Subcutaneous abdominal adipose tissue (tissue), 5 donors: ENCODE results near the gene EFCAB9.
A peak's percentile ranks its signal among the peaks of the same experiment; 100 is the strongest.
"Not testable (repeated sequence)": the region's sequence is repeated elsewhere in the genome, so short reads cannot be mapped to it uniquely, and the experiment has no call there.

Experiments used
- H3K27ac ChIP-seq: one replicate; pipeline ENCODE4 v1.7.0; 2013; ENCODE audit warnings: low read depth, mild to moderate bottlenecking, inconsistent platforms, low read length, moderate library complexity
- H3K27me3 ChIP-seq, 5 donors: one replicate each; pipeline ENCODE4 v1.7.0; 2013; ENCODE audit warnings: low read length in 5 of 5, inconsistent platforms in 1 of 5; ENCODE audit not compliant: control insufficient read depth in 5 of 5, insufficient read depth in 4 of 5
- H3K36me3 ChIP-seq, 5 donors: one replicate each; pipeline ENCODE4 v1.7.0; 2013; ENCODE audit warnings: low read length in 5 of 5; ENCODE audit not compliant: control insufficient read depth in 5 of 5, insufficient read depth in 5 of 5
- H3K4me1 ChIP-seq, 5 donors: one replicate each; pipeline ENCODE4 v1.7.0; 2013; ENCODE audit warnings: low read length in 5 of 5, mild to moderate bottlenecking in 3 of 5, moderate library complexity in 1 of 5; ENCODE audit not compliant: control insufficient read depth in 5 of 5, insufficient read depth in 5 of 5
- H3K4me3 ChIP-seq, 5 donors: one replicate each; pipeline ENCODE4 v1.7.0; 2013; ENCODE audit warnings: low read length in 5 of 5, low read depth in 1 of 5
- H3K9ac ChIP-seq, 5 donors: one replicate each; pipeline ENCODE4 v1.7.0; 2013; ENCODE audit warnings: low read length in 5 of 5, mild to moderate bottlenecking in 4 of 5, moderate library complexity in 3 of 5
- H3K9me3 ChIP-seq, 5 donors: one replicate each; pipeline ENCODE4 v1.7.0; 2013; ENCODE audit warnings: low read length in 5 of 5; ENCODE audit not compliant: control insufficient read depth in 5 of 5
- donor health status: healthy.
- donor health status: healthy.
- donor health status: healthy.
- donor health status: healthy.
- donor health status: healthy.

The EFCAB9 gene

GRCh38 chr5:172200476-172200875 lies 6.5 kb downstream of the EFCAB9 start:
- Histone ChIP-seq H3K27ac (no peak overlapping the region), H3K36me3 (no peaks in the 10 kb centered on the region), H3K27me3 (peaks cover 0 to 2% (median 0%) of the 10 kb centered on the region in 5 donors), H3K4me1 (no peaks in the 10 kb centered on the region), H3K9me3 (no peaks in the 10 kb centered on the region), H3K9ac (peak overlapping the region in 1 of 5 donors; percentile 30), H3K4me3 (no peak overlapping the region)

DNA sequence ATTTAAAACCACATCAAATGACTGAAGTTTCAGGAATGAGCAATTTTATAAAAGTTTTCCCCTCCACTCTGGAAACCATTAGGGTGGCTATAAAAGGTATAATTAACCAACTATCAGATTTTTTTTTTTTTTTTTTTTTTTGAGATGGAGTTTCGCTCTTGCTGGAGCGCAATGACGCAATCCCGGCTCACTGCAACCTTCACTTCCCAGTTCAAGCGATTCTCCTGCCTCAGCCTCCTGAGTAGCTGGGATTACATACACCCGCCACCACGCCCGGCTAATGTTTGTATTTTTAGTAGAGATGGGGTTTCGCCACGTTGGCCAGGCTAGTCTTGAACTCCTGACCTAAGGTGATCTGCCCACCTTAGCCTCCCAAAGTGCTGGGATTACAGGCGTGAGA lies 12.0 kb downstream of the EFCAB9 start:
- H3K4me1 ChIP-seq, H3K9ac ChIP-seq, H3K27me3 ChIP-seq: not testable (repeated sequence)

DNA sequence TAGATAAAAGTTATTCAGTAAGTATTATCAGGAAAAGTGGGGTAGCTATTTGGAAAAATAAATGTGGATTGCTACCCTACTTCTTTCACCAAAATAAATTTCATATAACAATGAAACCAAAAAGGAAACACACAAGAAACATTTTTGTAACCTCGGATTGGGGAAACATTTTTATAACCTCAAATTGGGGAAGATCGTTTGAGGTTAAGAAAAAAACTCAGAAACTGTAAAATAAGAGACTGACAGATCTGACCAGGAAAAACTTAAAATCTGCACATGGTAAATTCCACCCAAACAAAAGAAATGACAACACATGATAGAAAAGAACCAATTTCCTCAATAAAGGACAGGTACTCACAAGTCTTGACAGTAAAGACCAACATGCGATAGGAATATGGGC lies 13.5 kb downstream of the EFCAB9 start:
- Histone ChIP-seq H3K36me3 (peaks cover 13 to 21% (median 19%) of the 10 kb centered on the region in 5 donors), H3K9me3 (no peaks in the 10 kb centered on the region), H3K9ac (no peak overlapping the region), H3K4me1 (peaks cover 0 to 2% (median 0%) of the 10 kb centered on the region in 5 donors), H3K4me3 (no peak overlapping the region), H3K27me3 (no peaks in the 10 kb centered on the region), H3K27ac (no peak overlapping the region)

More for the DNA sequence above, 12.0 kb downstream of the EFCAB9 start:
- H3K9me3 ChIP-seq, H3K27ac ChIP-seq, H3K36me3 ChIP-seq, H3K4me3 ChIP-seq: not testable (repeated sequence)

GRCh38 chr5:172209714-172210113 lies 15.7 kb downstream of the EFCAB9 start:
- Histone ChIP-seq H3K36me3 (peaks cover 13 to 21% (median 19%) of the 10 kb centered on the region in 5 donors), H3K9ac (no peak overlapping the region), H3K4me1 (peaks cover 0 to 2% (median 0%) of the 10 kb centered on the region in 5 donors), H3K9me3 (no peaks in the 10 kb centered on the region), H3K27me3 (no peaks in the 10 kb centered on the region), H3K27ac (no peak overlapping the region), H3K4me3 (no peak overlapping the region)

DNA sequence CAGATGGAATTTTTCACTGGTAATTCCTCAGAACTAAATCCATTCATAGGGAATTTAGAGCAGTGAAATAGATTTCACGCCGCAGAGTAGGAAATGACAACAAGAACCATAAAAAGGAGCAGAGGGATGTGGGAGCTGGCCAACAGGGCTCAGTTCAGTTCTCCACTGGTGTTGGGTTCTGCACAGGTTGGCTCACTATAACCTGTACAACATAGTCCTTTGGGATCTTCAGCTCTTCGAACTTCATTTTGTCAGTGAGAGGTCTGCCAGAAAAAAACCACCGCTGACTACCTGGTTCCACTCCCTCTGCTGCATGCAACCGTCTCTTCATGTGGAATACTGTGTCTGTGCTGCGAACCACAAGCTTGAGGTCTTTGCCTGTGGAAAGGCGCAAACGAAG lies 17.7 kb downstream of the EFCAB9 start:
- H3K9me3 ChIP-seq = no peaks in the 10 kb centered on the region
- H3K36me3 ChIP-seq = peaks cover 13 to 23% (median 19%) of the 10 kb centered on the region in 5 donors
- H3K4me1 ChIP-seq = peaks cover 0 to 1% (median 0%) of the 10 kb centered on the region in 5 donors

DNA sequence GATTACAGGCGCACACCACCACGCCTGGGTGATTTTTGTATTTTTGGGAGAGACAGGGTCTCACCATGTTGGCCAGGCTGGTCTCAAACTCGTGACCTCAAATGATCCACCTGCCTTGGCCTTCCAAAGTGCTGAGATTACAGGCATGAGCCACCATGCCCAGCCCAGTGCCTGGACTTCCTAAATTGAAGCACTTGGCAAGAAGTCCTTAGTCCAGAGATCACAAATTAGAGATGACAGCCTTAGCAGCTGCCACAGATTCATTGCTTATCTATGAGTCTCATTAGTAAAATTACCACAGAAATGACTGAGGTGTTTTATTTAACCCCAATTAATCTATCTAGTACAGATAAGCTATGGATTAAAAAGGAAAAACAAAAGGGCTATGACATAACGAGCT lies 19.2 kb downstream of the EFCAB9 start:
- peaks cover 13 to 26% (median 23%) of the 10 kb centered on the region in 5 donors for H3K36me3 ChIP-seq
- no peak overlapping the region for H3K27ac ChIP-seq
- H3K9ac ChIP-seq = no peak overlapping the region
- H3K4me3 ChIP-seq = no peak overlapping the region
- H3K27me3 ChIP-seq = no peaks in the 10 kb centered on the region
- no peaks in the 10 kb centered on the region for H3K9me3 ChIP-seq
- no peaks in the 10 kb centered on the region for H3K4me1 ChIP-seq

More for the DNA sequence above, 17.7 kb downstream of the EFCAB9 start:
- Histone ChIP-seq H3K27me3 (no peaks in the 10 kb centered on the region), H3K9ac (no peak overlapping the region), H3K27ac (no peak overlapping the region), H3K4me3 (no peak overlapping the region)

- Histone ChIP-seq H3K4me1 (no peaks in the 10 kb centered on the region), H3K9ac (no peak overlapping the region), H3K36me3 (peaks cover 9 to 20% (median 12%) of the 10 kb centered on the region in 5 donors), H3K27me3 (no peaks in the 10 kb centered on the region), H3K9me3 (no peaks in the 10 kb centered on the region), H3K4me3 (no peak overlapping the region), H3K27ac (no peak overlapping the region)
Measured at GRCh38 chr5:172216345-172216744, 22.4 kb downstream of the EFCAB9 start.

DNA sequence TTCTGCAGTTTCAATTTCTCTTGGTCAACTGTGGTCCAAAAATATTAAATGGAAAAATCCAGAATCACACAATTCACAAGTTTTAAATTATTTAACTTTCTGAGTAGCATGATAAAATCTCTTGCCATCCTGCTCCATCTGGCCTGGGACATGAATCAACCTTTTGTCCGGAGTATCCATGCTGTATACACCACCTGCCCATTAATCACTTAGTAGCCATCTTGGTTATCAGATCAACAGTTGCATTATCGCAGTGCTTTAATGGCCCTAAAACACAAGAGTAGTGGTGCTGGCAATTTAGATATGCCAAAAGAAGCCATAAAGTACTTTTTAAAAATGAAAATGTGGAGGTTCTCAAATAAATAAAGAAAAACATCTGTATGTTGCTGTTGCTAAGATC lies 25.3 kb downstream of the EFCAB9 start:
- Histone ChIP-seq H3K4me1 (no peaks in the 10 kb centered on the region), H3K27ac (no peak overlapping the region), H3K27me3 (no peaks in the 10 kb centered on the region), H3K9ac (no peak overlapping the region), H3K4me3 (no peak overlapping the region), H3K9me3 (no peaks in the 10 kb centered on the region), H3K36me3 (peaks cover 0 to 11% (median 5%) of the 10 kb centered on the region in 5 donors)

DNA sequence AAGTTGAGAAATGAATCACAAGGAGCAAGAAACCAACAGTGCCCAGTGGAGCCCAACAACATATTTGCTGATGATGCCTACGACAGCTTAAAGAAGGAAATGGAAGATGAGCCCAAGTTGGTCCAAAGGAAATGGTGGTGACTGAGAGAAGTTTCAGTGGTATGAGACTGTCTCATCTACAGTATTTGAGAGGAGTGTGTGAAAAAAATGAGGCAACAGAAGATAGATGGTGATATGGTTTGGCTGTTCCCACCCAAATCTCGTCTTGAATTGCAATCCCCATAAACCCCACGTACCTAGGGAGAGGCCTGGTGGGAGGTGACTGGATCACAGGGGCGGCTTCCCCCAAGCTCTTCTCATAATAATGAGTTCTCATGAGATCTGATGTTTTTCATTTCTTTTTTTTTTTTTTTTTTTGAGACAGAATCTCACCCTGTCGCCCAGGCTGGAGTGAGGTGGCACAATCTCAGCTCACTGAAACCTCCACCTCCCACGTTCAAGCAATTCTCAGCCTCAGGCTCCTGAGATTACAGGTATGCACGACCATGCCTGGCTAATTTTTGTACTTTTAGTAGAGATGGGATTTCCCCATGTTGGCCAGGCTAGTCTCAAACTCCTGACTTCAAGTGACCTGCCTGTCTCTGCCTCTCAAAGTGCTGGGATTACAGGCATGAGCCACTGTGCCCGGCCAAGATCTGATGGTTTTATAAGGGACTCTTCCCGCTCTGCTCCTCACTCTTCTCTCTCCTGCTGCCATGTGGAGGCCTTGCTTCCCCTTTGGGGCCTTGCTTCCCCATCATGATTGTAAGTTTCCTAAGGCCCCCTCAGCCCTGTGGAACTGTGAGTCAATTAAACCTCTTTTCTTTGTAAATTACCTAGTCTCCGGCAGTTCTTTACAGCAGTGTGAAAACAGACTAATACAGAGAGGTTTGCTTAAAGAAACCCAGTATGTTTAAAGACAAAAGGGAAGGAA lies 30.2 kb downstream of the EFCAB9 start:
- H3K36me3 ChIP-seq = peaks cover 3 to 14% (median 5%) of the 10 kb centered on the region in 5 donors
- no peak overlapping the region for H3K27ac ChIP-seq
- H3K4me1 ChIP-seq = no peaks in the 10 kb centered on the region
- no peak overlapping the region for H3K4me3 ChIP-seq
- no peak overlapping the region for H3K9ac ChIP-seq
- H3K27me3 ChIP-seq = no peaks in the 10 kb centered on the region
- H3K9me3 ChIP-seq = no peaks in the 10 kb centered on the region

DNA sequence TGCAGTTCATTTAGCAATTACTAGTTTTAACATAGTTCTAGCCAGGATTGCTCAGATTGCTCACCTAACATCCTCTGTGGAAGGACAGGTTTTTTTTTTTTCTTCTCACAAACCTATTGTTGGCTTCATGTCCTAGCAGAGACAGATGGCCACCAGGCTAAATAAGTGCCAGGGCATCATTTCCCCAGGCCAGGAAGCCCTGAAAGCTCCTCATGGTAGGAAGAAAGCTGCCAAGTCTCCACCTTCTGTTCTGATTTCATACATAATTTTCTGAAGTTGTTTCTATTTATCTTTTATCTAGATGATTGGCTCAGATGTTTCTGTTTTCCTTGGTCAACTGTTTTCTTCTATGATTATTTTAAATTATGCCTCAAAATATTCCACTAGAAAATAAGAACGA lies 31.0 kb downstream of the EFCAB9 start:
- Histone ChIP-seq H3K4me1 (no peaks in the 10 kb centered on the region), H3K9ac (no peak overlapping the region), H3K4me3 (no peak overlapping the region), H3K27me3 (no peaks in the 10 kb centered on the region), H3K36me3 (peaks cover 3 to 14% (median 7%) of the 10 kb centered on the region in 5 donors), H3K9me3 (no peaks in the 10 kb centered on the region), H3K27ac (no peak overlapping the region)
